B cell (primary cell): Measurements from ENCODE around the gene INSRR. TPM values are rescaled to one million over a fixed set of nuclear protein-coding genes. Genes with fewer than 3 reads are reported as not detected.

Source experiments
- ATAC-seq: fragments of 200-7000 bp; cut with Tn5 transposase; one replicate; pipeline ENCODE4 v1.10.0; 2021; ENCODE audit warnings: low read depth, mild to moderate bottlenecking, moderate number of reproducible peaks, moderate library complexity
- CTCF ChIA-PET: fragments of 350-600 bp; sonication (Branson Sonifier 250); formaldehyde crosslinking; loops from one replicate; lab custom pipeline; 2021; ENCODE audit warnings: antibody characterized with exemption, inconsistent platforms; lab: Charles Lee
- POLR2A ChIA-PET: fragments of 350-600 bp; sonication (Branson Sonifier 250); formaldehyde crosslinking; loops from one replicate; lab custom pipeline; 2021; ENCODE audit warnings: antibody characterized with exemption; lab: Charles Lee
- DNase-seq: peaks from one replicate; pipeline ENCODE4 v3.0.0; 2013
- H2AFZ ChIP-seq: 2 replicates; pipeline ENCODE4 v1.6.1; 2012; ENCODE audit warnings: mild to moderate bottlenecking, low read depth, low read length; ENCODE audit not compliant: insufficient read depth, poor library complexity, severe bottlenecking
- H3K27ac ChIP-seq, 2 donors: 1 replicate in 1 of 2; 2 replicates in 1 of 2; pipeline ENCODE4 v1.5.1; 2012 to 2013; ENCODE audit warnings: low read length in 2 of 2, mild to moderate bottlenecking in 2 of 2, moderate library complexity in 1 of 2
- H3K27me3 ChIP-seq, 4 experiments: fragments of 200-600 bp in 1 of 4; sonication (generic) in 1 of 4; replicated peaks in 1 of 4; 1 replicate in 2 of 4; 2 replicates in 2 of 4; pipeline versions ENCODE4 v1.6.1 to v1.7.0; 2013 to 2016; ENCODE audit warnings: low read length in 3 of 4, mild to moderate bottlenecking in 2 of 4, mixed read lengths in 1 of 4, moderate library complexity in 1 of 4; ENCODE audit not compliant: insufficient read depth in 4 of 4, control insufficient read depth in 3 of 4; ENCODE audit errors: control extremely low read depth in 1 of 4
- H3K36me3 ChIP-seq, 2 experiments: replicated peaks in 1 of 2; 1 replicate in 1 of 2; 2 replicates in 1 of 2; pipeline versions ENCODE4 v1.6.1 to v1.7.1; 2013; ENCODE audit warnings: low read length in 1 of 2; ENCODE audit not compliant: insufficient read depth in 2 of 2, control insufficient read depth in 1 of 2; ENCODE audit errors: control extremely low read depth in 1 of 2, extremely low read depth in 1 of 2
- H3K4me1 ChIP-seq, 2 donors: fragments of 200-600 bp in 1 of 2; sonication (generic) in 1 of 2; 1 replicate in 1 of 2; 2 replicates in 1 of 2; pipeline versions ENCODE4 v1.5.1 to v1.6.1; 2013 to 2017; ENCODE audit warnings: low read length in 2 of 2; ENCODE audit not compliant: control insufficient read depth in 2 of 2, insufficient read depth in 2 of 2
- H3K4me2 ChIP-seq: replicated peaks from 2 replicates; pipeline ENCODE3; 2012; ENCODE audit warnings: mild to moderate bottlenecking, low read depth, low read length; ENCODE audit not compliant: poor library complexity, severe bottlenecking
- H3K4me3 ChIP-seq, 5 experiments: fragments of 200-600 bp in 1 of 5; sonication (generic) in 1 of 5; 1 replicate in 3 of 5; 2 replicates in 2 of 5; pipeline versions ENCODE4 v1.5.1 to v1.7.0; 2011 to 2016; ENCODE audit warnings: low read length in 4 of 5, mild to moderate bottlenecking in 4 of 5, low read depth in 2 of 5, control low read depth in 1 of 5, moderate library complexity in 1 of 5; ENCODE audit not compliant: insufficient read depth in 1 of 5; ENCODE audit errors: control extremely low read depth in 1 of 5, extremely low read depth in 1 of 5
- H3K79me2 ChIP-seq: fragments of 200-600 bp; sonication (generic); one replicate; pipeline ENCODE4 v1.6.0; 2016; ENCODE audit warnings: low read length; ENCODE audit not compliant: control insufficient read depth, insufficient read depth
- H3K9ac ChIP-seq: fragments of 200-600 bp; sonication (generic); 2 replicates; pipeline ENCODE4 v1.6.1; 2017; ENCODE audit warnings: mild to moderate bottlenecking, low read length, moderate library complexity
- H3K9me3 ChIP-seq, 3 donors: one replicate each; pipeline versions ENCODE4 v1.6.1 to v1.7.1; 2013; ENCODE audit warnings: low read length in 2 of 3; ENCODE audit not compliant: control insufficient read depth in 2 of 3, insufficient read depth in 1 of 3; ENCODE audit errors: control extremely low read depth in 1 of 3
- H4K20me1 ChIP-seq: 2 replicates; pipeline ENCODE4 v1.6.0; 2012; ENCODE audit warnings: mild to moderate bottlenecking, low read length; ENCODE audit not compliant: insufficient read depth, control insufficient read depth, poor library complexity, severe bottlenecking
- H3K27ac Mint-ChIP-seq: one replicate; pipeline ENCODE4 v1.8.0; 2021; ENCODE audit warnings: mixed read lengths
- H3K27me3 Mint-ChIP-seq: one replicate; pipeline ENCODE4 v1.8.0; 2021; ENCODE audit warnings: mixed read lengths
- H3K4me1 Mint-ChIP-seq: one replicate; pipeline ENCODE4 v1.8.0; 2021; ENCODE audit warnings: mixed read lengths
- H3K4me3 Mint-ChIP-seq: one replicate; pipeline ENCODE4 v1.8.0; 2021; ENCODE audit warnings: mixed read lengths
- H3K9me3 Mint-ChIP-seq: one replicate; pipeline ENCODE4 v1.8.0; 2022; ENCODE audit warnings: mixed read lengths; ENCODE audit not compliant: insufficient read depth
- EZH2 ChIP-seq: IDR thresholded peaks from 2 replicates; pipeline ENCODE4 v1.6.1; 2012; ENCODE audit warnings: borderline replicate concordance, low read depth, mild to moderate bottlenecking, moderate library complexity, low read length; ENCODE audit not compliant: insufficient read depth, poor library complexity, severe bottlenecking
- WGBS: methylation state at CpG from one replicate; pipeline ENCODE4 v1.1.5; 2013; ENCODE audit warnings: missing lambda C conversion rate; ENCODE audit not compliant: insufficient coverage; 5-methylcytosine and 5-hydroxymethylcytosine counted together
- intact Hi-C: fragments of 100-400 bp; cut with micrococcal nuclease; formaldehyde crosslinking; loops from one replicate; pipeline ENCODE4 v1.10.0; 2022
- polyA plus RNA-seq: library from polyadenylated mRNA; depleted of rRNA; stranded (reverse); fragments of >200 nt; gene quantifications from 2 replicates; pipeline ENCODE4 v1.2.3, GENCODE V29; 2012
- total RNA-seq, 2 donors: library from RNA; stranded (reverse); fragments of 120-200 nt in 1 of 2; gene quantifications; 1 replicate in 1 of 2; 2 replicates in 1 of 2; pipeline versions ENCODE4 v1.2.3 to v1.2.4, GENCODE V29; 2013 to 2022
- TF ChIP-seq, protein P1 (sequence below): fragments of 200-600 bp; IDR thresholded peaks from one replicate; pipeline ENCODE4 v1.8.0; 2022; ENCODE audit warnings: antibody characterized with exemption, mild to moderate bottlenecking

Gene INSRR
- total and polyA plus RNA-seq, 2 donors (not counting 1 experiment from before 2014, with no cell fraction given) = not detected

DNA sequence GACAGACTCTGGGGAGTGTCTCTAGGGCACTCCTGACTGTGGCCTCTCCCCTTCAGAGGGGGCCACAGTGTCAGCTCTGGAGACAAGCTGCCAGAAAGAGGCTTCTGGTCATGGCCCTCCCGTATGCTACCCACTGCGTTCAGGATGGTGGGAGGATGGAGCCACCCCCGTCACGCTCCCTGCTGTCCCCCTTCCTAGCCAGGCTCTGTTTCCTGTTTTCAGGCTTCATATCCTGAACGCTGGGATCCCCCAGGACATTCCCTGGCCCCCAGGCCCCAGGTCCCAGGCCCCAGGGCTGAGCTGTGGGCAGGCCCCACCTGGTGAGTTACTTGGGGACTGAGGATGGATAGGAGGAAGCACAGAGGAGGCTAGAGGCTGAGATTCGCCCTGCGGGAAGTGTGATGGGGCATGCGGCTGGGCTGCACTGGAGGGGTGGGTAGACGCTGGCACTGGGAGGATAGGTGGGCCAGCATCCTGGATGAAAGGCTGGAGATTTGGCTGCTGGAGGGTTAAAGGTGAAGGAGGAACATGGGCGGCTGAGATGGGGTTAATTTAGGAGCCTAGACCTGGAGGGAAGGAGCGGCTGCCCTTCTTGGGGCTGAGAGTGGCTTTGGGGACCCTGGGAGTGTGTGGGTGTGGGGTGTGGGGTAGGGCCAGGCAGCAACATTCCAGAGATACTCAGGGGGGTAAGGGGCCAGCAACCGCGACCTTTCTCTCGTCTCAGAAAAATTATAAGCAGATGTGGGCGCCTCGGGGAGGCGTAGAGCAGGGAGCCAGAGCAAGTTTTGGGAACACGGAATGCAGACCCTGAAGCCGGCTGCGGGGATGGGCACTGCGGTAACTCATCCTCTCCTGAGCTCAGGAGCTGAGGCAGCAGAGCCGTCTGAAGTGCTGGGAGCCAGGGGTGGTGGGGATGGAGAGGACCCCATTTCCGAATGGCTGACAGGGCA, 43.3 kb upstream of the INSRR start:
- intact Hi-C loops = no loop called here
- CTCF ChIA-PET = interaction anchor here (1.3 to 1.7 kb wide), 2 partner anchors 9 to 213 kb away, joined by 3 to 4 read pairs; no protein-coding TSS in a partner anchor
- H3K27ac Mint-ChIP-seq = no peak overlapping the region

DNA sequence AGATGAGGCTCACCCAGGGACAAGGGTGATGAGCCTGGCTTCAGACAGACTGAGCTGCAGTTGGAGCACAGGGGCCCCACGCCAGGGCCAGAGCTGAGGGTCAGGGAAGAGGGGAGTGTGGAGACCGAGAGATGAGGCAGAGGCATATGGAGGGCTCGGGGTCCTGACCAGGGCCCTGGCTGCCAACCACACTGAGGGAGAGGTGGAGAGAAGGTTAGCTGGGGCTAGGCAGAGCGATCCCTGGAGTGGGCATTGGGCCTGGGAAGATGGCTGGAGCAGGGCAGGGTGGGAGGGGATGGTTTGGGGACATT, 42.6 kb upstream of the INSRR start:
- POLR2A ChIA-PET = no interaction called here
- Mint-ChIP-seq H3K4me1 (no peaks in the 10 kb centered on the region), H3K4me3 (no peak overlapping the region), H3K9me3 (no peaks in the 10 kb centered on the region), H3K27ac (no peak overlapping the region), H3K27me3 (peaks cover 40% of the 10 kb centered on the region)
- Histone ChIP-seq H3K79me2 (no peaks in the 10 kb centered on the region), H2AFZ (no peak overlapping the region), H3K4me2 (no peak overlapping the region), H3K36me3 (no peaks in the 10 kb centered on the region), H3K9ac (no peak overlapping the region), H3K4me3 (no peak overlapping the region), H4K20me1 (no peaks in the 10 kb centered on the region), H3K9me3 (peaks cover 0 to 6% (median 0%) of the 10 kb centered on the region in 3 donors), H3K27ac (no peak overlapping the region), H3K27me3 (peaks cover 0 to 31% (median 0%) of the 10 kb centered on the region in 4 experiments), H3K4me1 (no peaks in the 10 kb centered on the region)
- ATAC-seq = no peak
- WGBS = 72% methylated on average over 4 of the region's 4 CpGs
- no peak for TF ChIP-seq EZH2
- TF ChIP-seq, protein P1, sequence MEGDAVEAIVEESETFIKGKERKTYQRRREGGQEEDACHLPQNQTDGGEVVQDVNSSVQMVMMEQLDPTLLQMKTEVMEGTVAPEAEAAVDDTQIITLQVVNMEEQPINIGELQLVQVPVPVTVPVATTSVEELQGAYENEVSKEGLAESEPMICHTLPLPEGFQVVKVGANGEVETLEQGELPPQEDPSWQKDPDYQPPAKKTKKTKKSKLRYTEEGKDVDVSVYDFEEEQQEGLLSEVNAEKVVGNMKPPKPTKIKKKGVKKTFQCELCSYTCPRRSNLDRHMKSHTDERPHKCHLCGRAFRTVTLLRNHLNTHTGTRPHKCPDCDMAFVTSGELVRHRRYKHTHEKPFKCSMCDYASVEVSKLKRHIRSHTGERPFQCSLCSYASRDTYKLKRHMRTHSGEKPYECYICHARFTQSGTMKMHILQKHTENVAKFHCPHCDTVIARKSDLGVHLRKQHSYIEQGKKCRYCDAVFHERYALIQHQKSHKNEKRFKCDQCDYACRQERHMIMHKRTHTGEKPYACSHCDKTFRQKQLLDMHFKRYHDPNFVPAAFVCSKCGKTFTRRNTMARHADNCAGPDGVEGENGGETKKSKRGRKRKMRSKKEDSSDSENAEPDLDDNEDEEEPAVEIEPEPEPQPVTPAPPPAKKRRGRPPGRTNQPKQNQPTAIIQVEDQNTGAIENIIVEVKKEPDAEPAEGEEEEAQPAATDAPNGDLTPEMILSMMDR = no peak
- CTCF ChIA-PET = interaction anchor here (1.3 kb wide), 1 partner anchor 10 kb away, joined by 3 read pairs; no protein-coding TSS in a partner anchor
- DNase-seq = no peak
- intact Hi-C loops = no loop called here

More for the DNA sequence above, 43.3 kb upstream of the INSRR start:
- no peak for ATAC-seq
- peaks cover 0 to 33% (median 0%) of the 10 kb centered on the region in 4 experiments for H3K27me3 ChIP-seq
- H3K4me1 ChIP-seq = no peaks in the 10 kb centered on the region
- no peaks in the 10 kb centered on the region for H3K79me2 ChIP-seq
- H3K9me3 ChIP-seq = peaks cover 0 to 8% (median 0%) of the 10 kb centered on the region in 3 donors
- Mint-ChIP-seq H3K9me3 (no peaks in the 10 kb centered on the region), H3K4me1 (peaks cover 2% of the 10 kb centered on the region), H3K27me3 (peaks cover 41% of the 10 kb centered on the region), H3K4me3 (no peak overlapping the region)
- no peaks in the 10 kb centered on the region for H3K36me3 ChIP-seq
- H3K4me2 ChIP-seq = no peak overlapping the region
- POLR2A ChIA-PET = no interaction called here
- no peaks in the 10 kb centered on the region for H4K20me1 ChIP-seq
- WGBS = 91% methylated on average over 21 of the region's 23 CpGs
- no peak overlapping the region for H3K9ac ChIP-seq
- no peak overlapping the region for H2AFZ ChIP-seq
- no peak for DNase-seq
- no peak for TF ChIP-seq EZH2
- TF ChIP-seq, protein P1 = no peak
- no peak overlapping the region for H3K4me3 ChIP-seq
- H3K27ac ChIP-seq = no peak overlapping the region
